Measurements from ENCODE around the gene LPCAT1.
"Not testable (repeated sequence)": the region's sequence is repeated elsewhere in the genome, so short reads cannot be mapped to it uniquely, and the experiment has no call there.

Gene LPCAT1

GRCh38 chr5:1440098-1440493, 83.7 kb downstream of the LPCAT1 start:
- DNase-seq = no peak

GRCh38 chr5:1439388-1440097, 84.2 kb downstream of the LPCAT1 start:
- DNase-seq = no peak

- no peak for DNase-seq
Observed at GRCh38 chr5:1438871-1439270, 84.9 kb downstream of the LPCAT1 start.

DNA sequence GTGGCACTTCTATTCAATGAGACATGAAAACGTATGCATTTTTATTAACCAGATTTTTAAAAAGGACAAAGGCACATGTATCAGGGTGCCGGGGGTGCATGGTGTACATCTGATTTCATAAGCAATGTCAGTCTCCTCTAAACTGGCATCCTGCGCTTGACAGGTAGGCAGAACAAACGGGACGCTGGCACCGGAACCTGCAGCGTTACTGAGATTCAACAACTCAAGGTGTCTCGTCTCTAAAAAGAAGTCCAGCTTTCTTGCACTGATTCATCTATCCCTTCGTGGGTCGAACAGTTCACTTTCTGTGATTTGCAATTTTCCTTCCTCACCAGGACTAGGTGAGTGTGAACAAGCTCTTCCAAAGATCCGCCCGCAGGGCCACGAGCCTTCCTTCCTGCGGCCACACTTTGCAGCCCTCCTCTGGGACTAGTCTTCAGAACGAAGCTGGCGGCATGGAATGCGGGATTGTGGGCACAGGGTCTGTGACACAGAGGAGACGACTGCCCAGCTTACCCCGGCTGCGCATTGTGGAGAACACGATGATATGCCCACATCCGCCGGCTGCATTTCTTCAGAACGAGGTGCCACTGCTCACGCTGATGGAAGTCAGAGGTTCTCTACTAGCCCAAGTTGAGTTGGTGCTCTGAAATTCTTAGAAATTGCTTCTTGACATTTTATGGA, 85.7 kb downstream of the LPCAT1 start:
- no peak for DNase-seq

GRCh38 chr5:1437226-1437829, 86.4 kb downstream of the LPCAT1 start:
- DNase-seq = no peak

DNA sequence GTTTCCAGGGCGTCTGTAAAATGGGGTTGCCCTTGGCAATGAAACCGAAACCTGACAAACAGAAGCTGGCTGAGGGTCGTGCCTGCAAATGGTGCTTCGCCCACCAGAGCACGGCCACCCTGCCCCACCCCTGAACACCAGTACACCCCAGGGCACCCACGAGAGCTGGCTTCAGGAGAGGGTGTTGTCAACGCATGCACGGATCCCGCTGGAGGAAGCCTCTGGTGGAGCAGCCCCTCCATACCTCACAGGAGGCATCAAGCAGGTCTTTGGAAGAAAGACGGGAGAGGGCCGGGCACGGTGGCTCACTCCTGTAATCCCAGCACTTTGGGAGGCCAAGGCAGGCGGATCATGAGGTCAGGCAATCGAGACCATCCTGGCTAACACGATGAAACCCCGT, 87.1 kb downstream of the LPCAT1 start:
- no peak for DNase-seq

- no peak for DNase-seq
Observed at GRCh38 chr5:1436036-1436435, 87.7 kb downstream of the LPCAT1 start.

DNA sequence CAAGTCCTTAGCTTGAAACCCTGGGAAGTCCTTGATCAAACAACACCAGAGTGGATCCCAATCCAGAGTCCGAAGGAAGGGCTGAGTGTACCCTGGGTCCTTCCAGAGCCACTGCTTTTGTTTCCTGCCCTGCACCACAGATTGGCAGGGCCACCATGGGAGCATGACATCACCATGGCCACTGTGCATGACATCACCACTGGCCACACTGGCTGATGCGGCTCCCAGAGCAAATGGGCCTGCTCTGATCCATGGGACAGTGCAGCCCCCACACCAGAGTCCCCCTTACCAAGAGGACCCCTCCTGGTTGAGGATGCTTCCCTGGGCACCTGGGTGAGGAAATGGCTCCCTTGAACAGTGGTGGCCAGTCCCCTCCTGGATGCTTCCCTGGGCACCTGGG, 88.4 kb downstream of the LPCAT1 start:
- no peak for DNase-seq

- DNase-seq = no peak
Observed at GRCh38 chr5:1432296-1432695, 91.5 kb downstream of the LPCAT1 start.

DNA sequence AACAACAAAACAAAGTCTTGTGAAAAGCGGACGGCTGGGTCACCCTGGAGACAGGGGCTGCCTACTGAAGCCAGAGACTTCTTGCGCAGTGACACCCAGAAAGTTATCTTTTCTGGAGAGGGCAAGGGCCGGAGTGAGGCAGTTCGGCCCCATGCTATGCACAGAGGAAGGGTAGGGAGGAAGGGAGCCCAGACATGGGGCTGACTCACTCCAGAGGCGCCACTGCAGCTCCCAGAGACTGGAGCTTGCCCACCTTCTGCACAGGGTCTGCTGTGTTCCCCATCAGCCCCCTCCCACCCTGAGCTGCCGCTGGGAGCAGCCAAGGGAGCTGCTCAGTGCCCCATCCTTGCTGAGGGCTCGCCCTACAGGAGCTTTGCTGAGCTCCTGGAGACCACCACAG, 91.9 kb downstream of the LPCAT1 start:
- DNase-seq = no peak

DNA sequence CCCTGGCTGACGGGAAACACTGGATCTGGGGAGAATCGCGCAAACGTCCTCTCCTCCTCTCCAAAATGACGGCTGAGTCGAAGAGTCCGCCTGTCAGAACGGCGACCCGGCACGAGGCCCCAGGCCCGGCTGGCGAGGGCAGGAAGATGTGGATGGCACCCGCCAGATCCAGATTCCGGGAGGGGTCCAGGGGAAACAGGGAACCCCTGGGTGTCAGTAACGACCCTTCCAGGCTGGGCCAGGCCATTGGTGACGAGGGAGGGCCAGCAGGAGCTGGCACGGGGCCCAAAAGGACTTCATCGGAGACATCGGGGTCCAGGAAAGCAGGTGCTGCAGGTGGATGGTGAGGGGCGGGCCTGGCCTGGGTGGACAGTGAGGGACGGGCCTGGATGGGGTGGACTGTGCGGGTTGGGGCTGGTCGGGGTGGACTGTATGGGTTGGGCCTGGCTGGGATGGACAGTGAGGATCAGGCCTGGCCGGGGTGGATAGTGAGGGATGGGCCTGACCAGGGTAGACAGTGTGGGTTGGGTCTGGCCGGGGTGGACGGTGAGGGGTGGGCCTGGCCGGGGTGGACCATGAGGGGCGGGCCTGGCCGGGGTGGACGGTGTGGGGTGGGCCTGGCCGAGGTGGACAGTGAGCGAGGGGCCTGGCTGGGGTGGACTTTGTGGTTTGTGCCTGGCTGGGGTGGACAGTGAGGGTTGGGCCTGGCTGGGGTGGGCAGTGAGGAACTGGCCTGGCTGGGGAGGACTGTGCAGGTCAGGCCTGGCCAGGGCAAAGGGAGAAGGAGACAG, 92.5 kb downstream of the LPCAT1 start:
- DNase-seq = no peak

DNA sequence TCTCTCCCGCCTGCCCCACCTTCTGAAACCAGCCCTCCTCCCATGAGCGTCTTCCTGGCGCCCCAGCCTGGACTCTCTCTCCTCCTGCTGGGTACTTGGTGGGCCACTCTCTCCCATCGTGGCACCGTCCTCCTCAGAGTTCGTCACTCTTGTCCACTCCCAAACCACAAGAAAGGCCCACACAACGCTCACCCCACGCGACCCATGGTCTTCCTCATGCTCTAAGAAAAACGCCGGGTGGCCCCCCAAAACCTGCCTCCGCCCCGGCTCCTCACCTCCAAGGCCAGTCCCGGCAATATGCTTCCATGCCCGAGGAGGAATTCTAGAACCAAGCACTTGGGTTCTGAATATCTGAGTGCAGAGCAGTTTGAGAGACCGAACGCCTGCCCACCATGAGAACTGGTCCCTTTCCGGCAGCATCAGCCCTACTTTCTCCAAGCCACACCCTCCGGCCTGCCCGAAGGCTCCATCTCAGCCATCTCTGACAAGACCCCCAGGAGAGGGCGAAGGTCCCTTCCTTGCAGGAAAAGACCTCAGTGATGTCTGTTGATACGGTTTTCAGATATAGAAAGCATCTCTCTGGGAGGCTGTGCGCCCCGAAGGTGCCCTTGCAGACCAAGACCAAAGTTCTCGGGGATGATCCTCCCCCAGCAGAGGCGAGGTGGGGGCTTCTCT, 93.5 kb downstream of the LPCAT1 start:
- DNase-seq = no peak

DNA sequence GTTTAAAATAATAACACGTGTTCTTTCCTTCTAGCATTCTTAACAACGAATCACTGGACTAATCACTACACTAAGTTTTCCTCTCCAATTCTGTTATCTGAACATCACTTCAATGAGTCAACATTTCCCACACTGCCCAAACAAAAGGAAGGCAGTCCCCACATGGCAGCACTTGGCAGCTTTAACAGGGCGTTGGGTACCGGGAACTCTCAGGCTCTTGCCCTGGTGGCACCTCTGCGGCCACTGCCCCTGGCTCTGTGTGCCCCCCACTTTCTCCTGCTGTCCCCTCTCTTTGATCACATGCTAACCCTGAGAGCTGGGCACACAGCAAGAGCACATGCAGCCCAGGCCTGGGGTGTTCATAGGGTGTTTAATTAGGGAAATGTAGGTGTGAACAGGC, 94.3 kb downstream of the LPCAT1 start:
- DNase-seq = no peak

DNA sequence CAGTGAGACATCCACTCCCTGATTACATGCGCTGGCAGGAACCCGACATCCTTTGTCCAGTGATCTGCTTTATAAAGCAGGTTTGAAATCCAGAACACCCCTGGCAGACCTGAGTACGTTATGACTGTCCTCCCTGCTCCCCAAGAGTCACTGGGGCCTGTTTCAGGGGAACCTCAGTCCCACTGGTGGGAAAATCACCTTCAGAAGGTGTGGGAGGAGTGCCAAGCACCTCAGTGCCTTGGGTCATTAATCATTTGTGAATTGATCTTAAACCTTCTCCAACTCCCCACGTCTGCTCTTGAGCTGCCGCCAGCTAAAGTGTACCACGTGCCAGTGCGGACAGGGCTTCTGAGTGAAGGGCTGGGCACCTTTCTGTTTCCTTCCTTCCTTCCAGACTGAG, 94.7 kb downstream of the LPCAT1 start:
- DNase-seq = no peak

- DNase-seq = no peak
Observed at GRCh38 chr5:1428107-1428506, 95.7 kb downstream of the LPCAT1 start.

DNA sequence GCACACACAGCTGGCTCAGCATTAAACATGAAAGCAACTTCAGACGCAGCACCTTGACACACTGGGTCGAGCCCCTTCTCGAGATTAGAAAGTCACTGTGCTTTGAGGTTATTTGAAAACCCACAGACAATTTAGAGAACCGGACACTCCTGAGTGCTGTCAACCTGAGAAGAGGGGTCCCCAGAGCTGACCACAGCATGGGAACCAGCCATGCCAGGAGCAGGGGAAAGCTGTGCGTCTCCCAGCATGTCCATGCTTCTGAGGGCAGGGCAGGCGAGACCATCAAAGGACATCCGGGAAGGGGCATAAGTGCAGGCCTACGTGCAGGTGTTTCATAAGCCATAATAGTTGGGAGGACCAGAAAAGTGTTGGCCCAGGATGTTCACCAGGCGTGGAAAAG, 99.0 kb downstream of the LPCAT1 start:
- no peak for DNase-seq

GRCh38 chr5:1423901-1424603, 99.7 kb downstream of the LPCAT1 start:
- no peak for DNase-seq

GRCh38 chr5:1422522-1422921, 101.2 kb downstream of the LPCAT1 start:
- not testable (repeated sequence) for DNase-seq

GRCh38 chr5:1421521-1422341, 102.0 kb downstream of the LPCAT1 start:
- no peak for DNase-seq

GRCh38 chr5:1420211-1421195, 103.3 kb downstream of the LPCAT1 start:
- DNase-seq = no peak
